Upper lobe of left lung (tissue), 6 donors: ENCODE data around the gene FBXL7. TPM values are rescaled to one million over a fixed set of nuclear protein-coding genes. Genes with fewer than 3 reads are reported as not detected.

Experiments
- ATAC-seq, 2 donors: fragments of 200-7000 bp; cut with Tn5 transposase; one replicate each; pipeline ENCODE4 v1.9.1; 2022; ENCODE audit warnings: mild to moderate bottlenecking in 2 of 2, moderate library complexity in 2 of 2; ENCODE audit not compliant: low FRiP score in 2 of 2
- DNase-seq, 2 donors: peaks; one replicate each; pipeline ENCODE4 v3.0.0-alpha.2; 2019 to 2020
- H3K27ac ChIP-seq, 4 donors: fragments of 200-600 bp; sonication (generic); one replicate each; pipeline ENCODE4 v1.5.1; 2016 to 2019
- H3K27me3 ChIP-seq, 4 donors: fragments of 200-600 bp; sonication (generic); one replicate each; pipeline ENCODE4 v1.5.1; 2017 to 2019
- H3K36me3 ChIP-seq, 4 donors: fragments of 200-600 bp; sonication (generic); one replicate each; pipeline ENCODE4 v1.5.1; 2016 to 2019
- H3K4me1 ChIP-seq, 4 donors: fragments of 200-600 bp; sonication (generic); one replicate each; pipeline ENCODE4 v1.5.1; 2018 to 2019
- H3K4me3 ChIP-seq, 4 donors: fragments of 200-600 bp; sonication (generic); one replicate each; pipeline ENCODE4 v1.5.1; 2017 to 2019; ENCODE audit warnings: mild to moderate bottlenecking in 2 of 4, moderate library complexity in 1 of 4
- H3K9me3 ChIP-seq, 4 donors: fragments of 200-600 bp; sonication (generic); one replicate each; pipeline ENCODE4 v1.5.1; 2018 to 2019
- CTCF ChIP-seq, 6 experiments: fragments of 450-650 bp in 4 of 6; fragments of 200-600 bp in 2 of 6; sonication (generic) in 2 of 6; IDR thresholded peaks; one replicate each; pipeline ENCODE4 v1.5.1; 2016 to 2019; ENCODE audit warnings: antibody characterized with exemption in 6 of 6
- EP300 ChIP-seq, 4 donors: sonication (generic); formaldehyde crosslinking; IDR thresholded peaks; one replicate each; pipeline ENCODE4 v1.5.1; 2017; ENCODE audit warnings: antibody characterized with exemption in 4 of 4, control low read depth in 2 of 4
- POLR2A ChIP-seq, 4 donors: fragments of 450-650 bp; IDR thresholded peaks; one replicate each; pipeline ENCODE4 v1.5.1; 2016 to 2017; ENCODE audit warnings: antibody characterized with exemption in 4 of 4, mild to moderate bottlenecking in 2 of 4
- POLR2AphosphoS5 ChIP-seq, 2 donors: sonication (generic); formaldehyde crosslinking; IDR thresholded peaks; one replicate each; pipeline ENCODE4 v1.5.1; 2017; ENCODE audit warnings: antibody characterized with exemption in 2 of 2
- WGBS, 2 donors: methylation state at CpG; one replicate each; pipeline ENCODE4 v1.1.5; 2017 to 2018; 5-methylcytosine and 5-hydroxymethylcytosine counted together
- total RNA-seq, 6 donors: library from RNA; depleted of rRNA in 4 of 6; stranded (reverse); fragments of >200 nt in 4 of 6; gene quantifications; one replicate each; pipeline versions ENCODE4 v1.1.0 to v1.2.1, GENCODE V29; 2016 to 2021
- donor health status: DM: no; HTN: no; CAD: no; lungs with moderate emphysema.
- donor health status: DM: no; HTN: yes; CAD: no; lungs with severe emphysema.

FBXL7 gene
- total RNA-seq, 6 donors from 2014 or later, result 4.9 to 13.6 (median 6.9) TPM

- Histone ChIP-seq H3K9me3 (no peaks in the 10 kb centered on the region), H3K36me3 (no peaks in the 10 kb centered on the region), H3K27ac (no peak overlapping the region), H3K4me3 (no peak overlapping the region), H3K27me3 (no peaks in the 10 kb centered on the region), H3K4me1 (no peaks in the 10 kb centered on the region)
- TF ChIP-seq POLR2AphosphoS5 (IDR thresholded peaks at IDR 0.05) (no peak), EP300 (IDR thresholded peaks at IDR 0.05) (no peak), POLR2A (IDR thresholded peaks at IDR 0.05) (no peak), CTCF (IDR thresholded peaks at IDR 0.05) (no peak)
- WGBS, 2 donors, result 68 to 74% methylated on average over 2 of the region's 2 CpGs
- no peak for ATAC-seq
- DNase-seq, result no peak
Observed at GRCh38 chr5:15577831-15578230, 77.9 kb downstream of the FBXL7 start.

GRCh38 chr5:15579193-15579990 lies 79.4 kb downstream of the FBXL7 start:
- DNase-seq (no peak), ATAC-seq (no peak)
- Histone ChIP-seq H3K4me3 (no peak overlapping the region), H3K4me1 (no peaks in the 10 kb centered on the region), H3K27me3 (no peaks in the 10 kb centered on the region), H3K36me3 (no peaks in the 10 kb centered on the region), H3K9me3 (peaks cover 0 to 7% (median 1%) of the 10 kb centered on the region in 4 donors), H3K27ac (no peak overlapping the region)
- WGBS, 2 donors, result 85% methylated on average over 3 of the region's 3 CpGs
- TF ChIP-seq POLR2AphosphoS5 (IDR thresholded peaks at IDR 0.05) (no peak), CTCF (IDR thresholded peaks at IDR 0.05) (no peak), EP300 (IDR thresholded peaks at IDR 0.05) (no peak), POLR2A (IDR thresholded peaks at IDR 0.05) (no peak)

- WGBS, 2 donors, result 97 to 100% methylated on average over 1 of the region's 1 CpG
- H3K27me3 ChIP-seq, result no peaks in the 10 kb centered on the region
- TF ChIP-seq EP300 (IDR thresholded peaks at IDR 0.05) (no peak), POLR2A (IDR thresholded peaks at IDR 0.05) (no peak)
- no peak overlapping the region for H3K27ac ChIP-seq
- H3K9me3 ChIP-seq, result peaks cover 0 to 13% (median 2%) of the 10 kb centered on the region in 4 donors
- ATAC-seq, result no peak
- H3K4me3 ChIP-seq, result no peak overlapping the region
- no peak for DNase-seq
- no peaks in the 10 kb centered on the region for H3K4me1 ChIP-seq
- no peaks in the 10 kb centered on the region for H3K36me3 ChIP-seq
Observed at GRCh38 chr5:15584528-15584927, 84.5 kb downstream of the FBXL7 start.

- ATAC-seq (no peak), DNase-seq (no peak)
- Histone ChIP-seq H3K27me3 (no peaks in the 10 kb centered on the region), H3K4me3 (no peak overlapping the region), H3K9me3 (peaks cover 0 to 13% (median 2%) of the 10 kb centered on the region in 4 donors), H3K4me1 (no peaks in the 10 kb centered on the region), H3K27ac (no peak overlapping the region), H3K36me3 (no peaks in the 10 kb centered on the region)
- TF ChIP-seq POLR2AphosphoS5 (IDR thresholded peaks at IDR 0.05) (no peak), CTCF (IDR thresholded peaks at IDR 0.05) (no peak), POLR2A (IDR thresholded peaks at IDR 0.05) (no peak), EP300 (IDR thresholded peaks at IDR 0.05) (no peak)
- 83 to 94% methylated on average over 2 of the region's 2 CpGs for WGBS, 2 donors
Observed at GRCh38 chr5:15585128-15585527, 85.1 kb downstream of the FBXL7 start.

GRCh38 chr5:15585841-15586591 lies 86.0 kb downstream of the FBXL7 start:
- no peaks in the 10 kb centered on the region for H3K36me3 ChIP-seq
- DNase-seq (no peak), ATAC-seq (no peak)
- no peak overlapping the region for H3K27ac ChIP-seq
- H3K27me3 ChIP-seq, result no peaks in the 10 kb centered on the region
- 50% methylated on average over 1 of the region's 1 CpG for WGBS, 2 donors
- H3K9me3 ChIP-seq, result peaks cover 0 to 13% (median 2%) of the 10 kb centered on the region in 4 donors
- H3K4me1 ChIP-seq, result no peaks in the 10 kb centered on the region
- TF ChIP-seq CTCF (IDR thresholded peaks at IDR 0.05) (no peak), POLR2A (IDR thresholded peaks at IDR 0.05) (no peak), EP300 (IDR thresholded peaks at IDR 0.05) (no peak), POLR2AphosphoS5 (IDR thresholded peaks at IDR 0.05) (no peak)
- H3K4me3 ChIP-seq, result no peak overlapping the region
